Osteocyte (in vitro differentiated cells): ENCODE results near the gene VOPP1. TPM values are rescaled to one million over a fixed set of nuclear protein-coding genes. Genes with fewer than 3 reads are reported as not detected.

ENCODE experiments used
- DNase-seq: peaks from one replicate; pipeline ENCODE4 v3.0.0; 2021; ENCODE audit warnings: mixed read lengths; ENCODE audit not compliant: unreplicated experiment; ENCODE audit errors: extremely low spot score
- H3K27ac Mint-ChIP-seq: one replicate; pipeline ENCODE4 v1.8.0; 2021; ENCODE audit warnings: mild to moderate bottlenecking, mixed read lengths; ENCODE audit not compliant: unreplicated experiment
- H3K27me3 Mint-ChIP-seq: one replicate; pipeline ENCODE4 v1.8.0; 2021; ENCODE audit warnings: mixed read lengths; ENCODE audit not compliant: unreplicated experiment
- H3K36me3 Mint-ChIP-seq: one replicate; pipeline ENCODE4 v1.8.0; 2021; ENCODE audit warnings: mixed read lengths; ENCODE audit not compliant: unreplicated experiment
- H3K4me1 Mint-ChIP-seq: one replicate; pipeline ENCODE4 v1.8.0; 2021; ENCODE audit warnings: mixed read lengths; ENCODE audit not compliant: unreplicated experiment
- H3K4me3 Mint-ChIP-seq: one replicate; pipeline ENCODE4 v1.8.0; 2021; ENCODE audit warnings: mild to moderate bottlenecking, moderate library complexity, mixed read lengths; ENCODE audit not compliant: unreplicated experiment
- H3K9me3 Mint-ChIP-seq: one replicate; pipeline ENCODE4 v1.8.0; 2021; ENCODE audit warnings: mixed read lengths; ENCODE audit not compliant: unreplicated experiment
- total RNA-seq: library from RNA; stranded (reverse); gene quantifications from 2 replicates; pipeline ENCODE4 v1.2.1, GENCODE V29; 2021
- TF ChIP-seq, protein P1 (sequence below): fragments of 200-600 bp; sonication (generic); IDR thresholded peaks from 2 replicates; pipeline ENCODE4 v1.5.0; 2021; ENCODE audit warnings: antibody characterized with exemption, mild to moderate bottlenecking, moderate library complexity

VOPP1 gene
- total RNA-seq, 1 donor from 2014 or later: 86.6 TPM

DNA sequence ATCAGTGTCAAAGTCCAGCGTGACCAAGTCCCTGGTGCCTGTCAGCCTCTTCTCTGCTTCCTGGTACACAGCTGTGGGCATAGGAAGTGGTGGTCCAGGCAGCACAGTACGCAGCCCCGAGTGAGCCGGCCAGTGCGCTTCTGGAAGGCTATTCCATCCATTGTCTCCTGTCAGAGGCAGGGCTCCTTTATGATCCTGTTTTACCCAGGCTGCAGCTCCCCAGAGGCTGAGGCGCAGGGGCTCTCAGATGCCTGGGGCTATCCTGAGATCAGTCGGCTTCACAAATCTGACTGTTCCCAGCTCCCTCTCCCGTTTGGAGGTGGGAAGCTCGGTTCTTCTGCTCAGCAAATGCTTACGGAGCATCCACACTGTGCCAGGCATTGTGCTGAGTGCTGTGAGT lies 136.8 kb downstream of the VOPP1 start:
- TF ChIP-seq, protein P1, sequence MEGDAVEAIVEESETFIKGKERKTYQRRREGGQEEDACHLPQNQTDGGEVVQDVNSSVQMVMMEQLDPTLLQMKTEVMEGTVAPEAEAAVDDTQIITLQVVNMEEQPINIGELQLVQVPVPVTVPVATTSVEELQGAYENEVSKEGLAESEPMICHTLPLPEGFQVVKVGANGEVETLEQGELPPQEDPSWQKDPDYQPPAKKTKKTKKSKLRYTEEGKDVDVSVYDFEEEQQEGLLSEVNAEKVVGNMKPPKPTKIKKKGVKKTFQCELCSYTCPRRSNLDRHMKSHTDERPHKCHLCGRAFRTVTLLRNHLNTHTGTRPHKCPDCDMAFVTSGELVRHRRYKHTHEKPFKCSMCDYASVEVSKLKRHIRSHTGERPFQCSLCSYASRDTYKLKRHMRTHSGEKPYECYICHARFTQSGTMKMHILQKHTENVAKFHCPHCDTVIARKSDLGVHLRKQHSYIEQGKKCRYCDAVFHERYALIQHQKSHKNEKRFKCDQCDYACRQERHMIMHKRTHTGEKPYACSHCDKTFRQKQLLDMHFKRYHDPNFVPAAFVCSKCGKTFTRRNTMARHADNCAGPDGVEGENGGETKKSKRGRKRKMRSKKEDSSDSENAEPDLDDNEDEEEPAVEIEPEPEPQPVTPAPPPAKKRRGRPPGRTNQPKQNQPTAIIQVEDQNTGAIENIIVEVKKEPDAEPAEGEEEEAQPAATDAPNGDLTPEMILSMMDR: no peak
- Mint-ChIP-seq H3K36me3 (peaks cover 3% of the 10 kb centered on the region), H3K4me1 (peaks cover 7% of the 10 kb centered on the region), H3K9me3 (no peaks in the 10 kb centered on the region), H3K4me3 (no peak overlapping the region), H3K27ac (no peak overlapping the region), H3K27me3 (no peaks in the 10 kb centered on the region)
- DNase-seq: no peak

DNA sequence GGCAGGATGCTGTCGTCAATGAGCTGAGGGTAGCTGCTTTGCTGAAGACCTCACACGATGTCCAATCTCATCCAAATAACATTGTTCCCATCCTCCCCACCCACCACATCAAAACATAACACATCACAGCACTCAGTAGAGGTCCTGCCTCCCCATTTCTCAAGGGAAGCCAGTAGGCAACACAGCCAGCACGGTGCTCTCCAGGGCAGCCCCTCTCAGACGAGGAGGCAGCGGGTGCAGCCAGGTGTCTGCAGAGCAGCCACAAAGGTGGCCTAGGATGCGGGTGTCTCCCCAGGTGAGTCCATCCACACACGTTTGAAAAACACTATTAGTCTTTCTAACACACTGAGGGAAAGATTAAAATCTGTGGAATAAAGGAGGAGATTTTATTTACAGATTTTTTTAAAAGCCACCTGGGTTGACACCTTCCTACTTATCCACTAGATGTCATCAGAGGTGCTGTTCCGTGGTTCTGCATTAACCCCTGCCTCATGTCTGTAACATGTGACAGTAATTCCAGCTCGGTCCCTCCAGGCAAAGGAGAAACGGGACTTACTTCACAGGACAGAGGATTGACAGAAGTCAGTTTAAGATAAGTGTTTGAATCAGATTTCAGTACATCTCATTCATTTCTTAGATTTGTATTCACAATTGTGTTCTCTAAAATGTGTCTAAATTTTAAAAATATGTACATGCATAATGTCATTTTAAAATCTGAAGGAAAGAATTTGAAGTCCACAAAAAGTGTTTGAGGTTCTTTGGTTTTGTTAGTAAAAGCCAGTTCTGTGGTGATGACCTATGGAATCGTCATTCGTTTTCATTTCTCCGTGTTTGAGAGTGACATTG lies 139.1 kb downstream of the VOPP1 start:
- Mint-ChIP-seq H3K27ac (no peak overlapping the region), H3K4me3 (no peak overlapping the region), H3K36me3 (peaks cover 3% of the 10 kb centered on the region), H3K9me3 (no peaks in the 10 kb centered on the region), H3K27me3 (no peaks in the 10 kb centered on the region), H3K4me1 (no peaks in the 10 kb centered on the region)
- TF ChIP-seq, protein P1: peak; percentile 58
- DNase-seq: no peak

DNA sequence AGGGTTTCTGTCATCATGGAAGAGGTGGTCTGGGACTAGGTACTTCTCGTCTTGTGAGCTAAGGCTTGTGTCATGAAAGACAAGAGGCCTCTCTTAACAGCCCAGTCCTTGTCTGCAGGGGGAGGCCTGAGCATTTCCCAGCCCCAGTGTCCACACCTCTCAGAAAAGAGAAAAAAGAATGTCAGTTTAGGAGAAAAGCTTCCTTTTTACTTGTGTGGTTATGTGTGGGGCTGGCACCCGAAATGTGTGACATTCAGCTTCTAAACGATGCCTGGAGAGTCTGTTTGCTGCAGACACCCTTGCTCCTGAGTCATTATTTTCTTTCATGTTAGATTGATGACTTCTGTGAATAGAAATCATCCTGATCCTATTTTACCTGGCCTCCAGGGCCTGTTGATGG lies 139.8 kb downstream of the VOPP1 start:
- Mint-ChIP-seq H3K9me3 (no peaks in the 10 kb centered on the region), H3K4me1 (no peaks in the 10 kb centered on the region)
- TF ChIP-seq, protein P1: no peak

DNA sequence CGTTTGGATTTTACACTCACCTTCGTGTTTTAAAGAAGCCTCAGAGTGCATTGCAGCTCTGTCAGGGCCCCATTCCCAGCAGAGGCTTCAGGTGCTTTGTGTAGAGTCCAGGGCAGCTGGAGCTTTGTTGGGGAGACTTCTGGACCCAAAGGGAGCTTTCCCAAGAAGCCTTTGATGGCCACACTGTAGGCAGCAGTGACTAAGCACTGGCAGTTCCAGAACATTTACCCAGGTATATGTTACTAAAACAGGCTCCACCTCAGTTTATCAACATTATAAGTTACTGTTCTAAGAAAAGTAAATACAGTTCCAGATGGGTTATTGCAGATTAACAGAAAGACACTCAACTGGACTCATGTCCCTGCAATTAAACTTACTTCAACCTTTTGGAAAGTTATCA lies 140.4 kb downstream of the VOPP1 start:
- Mint-ChIP-seq H3K4me3 (no peak overlapping the region), H3K27ac (no peak overlapping the region), H3K36me3 (peaks cover 3% of the 10 kb centered on the region), H3K9me3 (no peaks in the 10 kb centered on the region), H3K27me3 (no peaks in the 10 kb centered on the region), H3K4me1 (no peaks in the 10 kb centered on the region)
- DNase-seq: no peak
- TF ChIP-seq, protein P1: no peak

More for the DNA sequence above, 139.8 kb downstream of the VOPP1 start:
- no peak overlapping the region for H3K4me3 Mint-ChIP-seq
- H3K27ac Mint-ChIP-seq: no peak overlapping the region
- no peak for DNase-seq
- H3K36me3 Mint-ChIP-seq: peaks cover 3% of the 10 kb centered on the region
- no peaks in the 10 kb centered on the region for H3K27me3 Mint-ChIP-seq

DNA sequence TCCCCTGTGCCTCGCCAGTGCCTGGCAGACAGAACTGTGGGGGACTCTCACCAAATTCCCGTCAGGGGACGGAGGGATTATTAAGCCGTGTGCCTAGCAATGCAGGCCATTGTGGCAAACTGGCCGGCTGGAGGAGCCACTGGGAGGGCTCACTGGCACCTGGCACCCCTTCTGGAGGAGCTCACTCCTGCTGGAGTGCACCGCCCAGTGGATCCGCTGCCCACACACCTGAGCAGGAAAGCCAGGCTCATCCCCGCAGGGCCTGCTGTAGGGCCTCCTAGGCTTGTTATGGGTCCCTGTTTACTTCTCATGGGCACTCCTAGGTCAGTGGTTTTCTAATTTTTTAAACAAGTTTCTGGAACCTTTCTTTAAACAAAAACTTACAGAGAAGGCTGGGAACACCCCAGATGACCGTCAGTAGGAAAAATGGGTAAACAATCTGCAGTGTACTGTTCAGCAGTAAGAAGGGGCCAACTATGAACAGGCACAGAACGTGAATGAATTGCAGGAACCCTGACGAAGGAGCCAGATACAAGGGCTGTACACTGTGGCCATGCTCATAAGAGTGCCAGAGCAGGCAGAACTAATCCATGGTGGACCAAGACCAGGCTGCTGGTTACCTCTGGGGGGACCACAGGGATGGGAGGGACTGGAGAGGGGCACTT lies 142.3 kb downstream of the VOPP1 start:
- Mint-ChIP-seq H3K27me3 (no peaks in the 10 kb centered on the region), H3K27ac (no peak overlapping the region), H3K36me3 (peaks cover 15% of the 10 kb centered on the region), H3K9me3 (no peaks in the 10 kb centered on the region), H3K4me3 (no peak overlapping the region), H3K4me1 (no peaks in the 10 kb centered on the region)
- TF ChIP-seq, protein P1: no peak
- no peak for DNase-seq
